Breast epithelium (tissue), 3 donors: ENCODE data around the gene KRT86.

Experiments used
- POLR2A ChIP-seq: fragments of 450-650 bp; IDR thresholded peaks from one replicate; pipeline ENCODE4 v1.6.1; 2016; ENCODE audit warnings: antibody characterized with exemption, mild to moderate bottlenecking, moderate library complexity
- POLR2AphosphoS5 ChIP-seq, 3 donors: sonication (generic); formaldehyde crosslinking; IDR thresholded peaks; one replicate each; pipeline ENCODE4 v1.6.1; 2017; ENCODE audit warnings: antibody characterized with exemption in 3 of 3
- TF ChIP-seq, protein P1 (sequence below), 3 donors: fragments of 450-650 bp; IDR thresholded peaks; one replicate each; pipeline ENCODE4 v1.5.1; 2016 to 2017; ENCODE audit warnings: antibody characterized with exemption in 3 of 3, mild to moderate bottlenecking in 3 of 3, moderate library complexity in 3 of 3

GRCh38 chr12:52252728-52253343 lies 21.6 kb upstream of the KRT86 start:
- no peak for TF ChIP-seq POLR2A
- TF ChIP-seq, protein P1, sequence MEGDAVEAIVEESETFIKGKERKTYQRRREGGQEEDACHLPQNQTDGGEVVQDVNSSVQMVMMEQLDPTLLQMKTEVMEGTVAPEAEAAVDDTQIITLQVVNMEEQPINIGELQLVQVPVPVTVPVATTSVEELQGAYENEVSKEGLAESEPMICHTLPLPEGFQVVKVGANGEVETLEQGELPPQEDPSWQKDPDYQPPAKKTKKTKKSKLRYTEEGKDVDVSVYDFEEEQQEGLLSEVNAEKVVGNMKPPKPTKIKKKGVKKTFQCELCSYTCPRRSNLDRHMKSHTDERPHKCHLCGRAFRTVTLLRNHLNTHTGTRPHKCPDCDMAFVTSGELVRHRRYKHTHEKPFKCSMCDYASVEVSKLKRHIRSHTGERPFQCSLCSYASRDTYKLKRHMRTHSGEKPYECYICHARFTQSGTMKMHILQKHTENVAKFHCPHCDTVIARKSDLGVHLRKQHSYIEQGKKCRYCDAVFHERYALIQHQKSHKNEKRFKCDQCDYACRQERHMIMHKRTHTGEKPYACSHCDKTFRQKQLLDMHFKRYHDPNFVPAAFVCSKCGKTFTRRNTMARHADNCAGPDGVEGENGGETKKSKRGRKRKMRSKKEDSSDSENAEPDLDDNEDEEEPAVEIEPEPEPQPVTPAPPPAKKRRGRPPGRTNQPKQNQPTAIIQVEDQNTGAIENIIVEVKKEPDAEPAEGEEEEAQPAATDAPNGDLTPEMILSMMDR (IDR thresholded peaks at IDR 0.05) = no peak
- no peak for TF ChIP-seq POLR2AphosphoS5 (IDR thresholded peaks at IDR 0.05)
